ENCODE data around the gene ABI2. TPM values are rescaled to one million over a fixed set of nuclear protein-coding genes. Genes with fewer than 3 reads are reported as not detected.

ABI2 gene
- polyA plus RNA-seq, 1 of the 3 experiments (the other 2 are of a cell fraction) = 51.5 TPM

GRCh38 chr2:203446071-203446481 is 117.9 kb downstream of the ABI2 start:
- POLR2A ChIA-PET = no interaction called here
- Histone ChIP-seq H3K4me3 (ENCODE audit: low read depth in 2 of 2, low read length in 1 of 2) (no peak overlapping the region), H2AFZ (ENCODE audit: low read depth) (no peak overlapping the region), H4K20me1 (ENCODE audit: insufficient read depth) (no peaks in the 10 kb centered on the region), H3K9me3 (no peaks in the 10 kb centered on the region), H3K9ac (no peak overlapping the region), H3F3A (replicated peaks; ENCODE audit: insufficient read depth) (peaks cover 37% of the 10 kb centered on the region), H3K27ac (ENCODE audit: low read depth in 2 of 2, low read length in 1 of 2) (peak overlapping the region in 1 of 2 experiments; percentile 61; a peak in 2 of 4 replicates), H3K9me2 (no peaks in the 10 kb centered on the region), H3K4me2 (no peak overlapping the region), H3K79me2 (ENCODE audit: insufficient read depth) (peaks cover 21% of the 10 kb centered on the region; the same call in 1 of the 2 replicates), H3K36me3 (replicated peaks in 1 of 2; ENCODE audit: control insufficient read depth in 1 of 2, insufficient read depth in 2 of 2, low read length in 1 of 2) (peaks cover 63 to 69% of the 10 kb centered on the region in 2 experiments), H3K27me3 (ENCODE audit: insufficient read depth) (no peaks in the 10 kb centered on the region), H3K4me1 (ENCODE audit: control insufficient read depth in 1 of 2, insufficient read depth in 2 of 2, low read depth in 1 of 2, low read length in 1 of 2) (peaks cover 7% of the 10 kb centered on the region in 2 experiments; a peak in 2 of 4 replicates)
- 71% methylated on average over 3 of the region's 3 CpGs for WGBS (ENCODE audit: low lambda C conversion rate)
- TF ChIP-seq FOSL2 (IDR thresholded peaks at IDR 0.05; ENCODE audit: borderline replicate concordance, low read depth) (peak; percentile 41; the same call in 1 of the 2 replicates), TCF12 (IDR thresholded peaks at IDR 0.05) (no peak), EZH2phosphoT487 (IDR thresholded peaks at IDR 0.05; ENCODE audit: borderline replicate concordance, low read depth) (no peak), RAD21 (IDR thresholded peaks at IDR 0.05; ENCODE audit: low read length) (no peak), USF1 (IDR thresholded peaks at IDR 0.05; ENCODE audit: borderline replicate concordance, low read depth) (no peak), GATA2 (CRISPR knock-in tag; IDR thresholded peaks at IDR 0.05) (no peak), SIN3A (IDR thresholded peaks at IDR 0.05; ENCODE audit: borderline replicate concordance, low read depth, low read length) (no peak), IRF3 (IDR thresholded peaks at IDR 0.05; ENCODE audit: low read depth, low read length) (no peak), JUND (IDR thresholded peaks at IDR 0.05) (peak; percentile 57), EP300 (IDR thresholded peaks at IDR 0.05; ENCODE audit: borderline replicate concordance in 1 of 2, low read depth in 1 of 2, low read length in 1 of 2) (peak in 1 of 2 experiments; percentile 19; a peak in 1 of 4 replicates), ZBTB33 (IDR thresholded peaks at IDR 0.05; ENCODE audit: borderline replicate concordance, low read depth) (no peak)
- TF ChIP-seq, protein P1, sequence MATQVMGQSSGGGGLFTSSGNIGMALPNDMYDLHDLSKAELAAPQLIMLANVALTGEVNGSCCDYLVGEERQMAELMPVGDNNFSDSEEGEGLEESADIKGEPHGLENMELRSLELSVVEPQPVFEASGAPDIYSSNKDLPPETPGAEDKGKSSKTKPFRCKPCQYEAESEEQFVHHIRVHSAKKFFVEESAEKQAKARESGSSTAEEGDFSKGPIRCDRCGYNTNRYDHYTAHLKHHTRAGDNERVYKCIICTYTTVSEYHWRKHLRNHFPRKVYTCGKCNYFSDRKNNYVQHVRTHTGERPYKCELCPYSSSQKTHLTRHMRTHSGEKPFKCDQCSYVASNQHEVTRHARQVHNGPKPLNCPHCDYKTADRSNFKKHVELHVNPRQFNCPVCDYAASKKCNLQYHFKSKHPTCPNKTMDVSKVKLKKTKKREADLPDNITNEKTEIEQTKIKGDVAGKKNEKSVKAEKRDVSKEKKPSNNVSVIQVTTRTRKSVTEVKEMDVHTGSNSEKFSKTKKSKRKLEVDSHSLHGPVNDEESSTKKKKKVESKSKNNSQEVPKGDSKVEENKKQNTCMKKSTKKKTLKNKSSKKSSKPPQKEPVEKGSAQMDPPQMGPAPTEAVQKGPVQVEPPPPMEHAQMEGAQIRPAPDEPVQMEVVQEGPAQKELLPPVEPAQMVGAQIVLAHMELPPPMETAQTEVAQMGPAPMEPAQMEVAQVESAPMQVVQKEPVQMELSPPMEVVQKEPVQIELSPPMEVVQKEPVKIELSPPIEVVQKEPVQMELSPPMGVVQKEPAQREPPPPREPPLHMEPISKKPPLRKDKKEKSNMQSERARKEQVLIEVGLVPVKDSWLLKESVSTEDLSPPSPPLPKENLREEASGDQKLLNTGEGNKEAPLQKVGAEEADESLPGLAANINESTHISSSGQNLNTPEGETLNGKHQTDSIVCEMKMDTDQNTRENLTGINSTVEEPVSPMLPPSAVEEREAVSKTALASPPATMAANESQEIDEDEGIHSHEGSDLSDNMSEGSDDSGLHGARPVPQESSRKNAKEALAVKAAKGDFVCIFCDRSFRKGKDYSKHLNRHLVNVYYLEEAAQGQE (IDR thresholded peaks at IDR 0.05; ENCODE audit: low read depth, low read length) = no peak
- TF ChIP-seq, protein P2, sequence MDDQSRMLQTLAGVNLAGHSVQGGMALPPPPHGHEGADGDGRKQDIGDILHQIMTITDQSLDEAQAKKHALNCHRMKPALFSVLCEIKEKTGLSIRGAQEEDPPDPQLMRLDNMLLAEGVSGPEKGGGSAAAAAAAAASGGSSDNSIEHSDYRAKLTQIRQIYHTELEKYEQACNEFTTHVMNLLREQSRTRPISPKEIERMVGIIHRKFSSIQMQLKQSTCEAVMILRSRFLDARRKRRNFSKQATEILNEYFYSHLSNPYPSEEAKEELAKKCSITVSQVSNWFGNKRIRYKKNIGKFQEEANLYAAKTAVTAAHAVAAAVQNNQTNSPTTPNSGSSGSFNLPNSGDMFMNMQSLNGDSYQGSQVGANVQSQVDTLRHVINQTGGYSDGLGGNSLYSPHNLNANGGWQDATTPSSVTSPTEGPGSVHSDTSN (IDR thresholded peaks at IDR 0.05) = peak; percentile 49; the same call in 1 of the 2 replicates
- CTCF ChIA-PET = no interaction called here
- DNase-seq = no peak
